Effector CD8-positive, alpha-beta T cell (primary cell): ENCODE measurements around the gene ANKRD40.
"Not testable (repeated sequence)": the region's sequence is repeated elsewhere in the genome, so short reads cannot be mapped to it uniquely, and the experiment has no call there.

Source experiments
- DNase-seq: peaks from one replicate; lab custom pipeline; 2025; lab: John Stamatoyannopoulos, UW

The ANKRD40 gene

DNA sequence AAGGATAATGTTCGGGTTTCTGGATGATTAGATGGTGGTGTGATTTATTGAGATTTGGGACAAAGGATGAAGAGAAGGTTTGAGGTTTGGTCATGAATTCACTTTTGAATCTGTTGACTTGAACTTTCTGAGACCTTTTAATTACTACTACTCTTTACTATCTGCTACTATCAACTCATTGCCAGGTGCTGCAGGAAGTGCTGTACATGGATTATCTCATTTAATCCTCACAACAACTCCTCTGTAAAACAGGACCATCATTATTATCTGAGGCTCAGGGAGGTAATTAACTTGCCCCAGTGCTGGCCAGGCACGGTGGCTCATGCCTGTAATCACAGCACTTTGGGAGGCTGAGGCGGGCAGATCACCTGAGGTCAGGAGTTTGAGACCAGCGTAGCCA is 2.9 kb upstream of the ANKRD40 start:
- no peak for DNase-seq

DNA sequence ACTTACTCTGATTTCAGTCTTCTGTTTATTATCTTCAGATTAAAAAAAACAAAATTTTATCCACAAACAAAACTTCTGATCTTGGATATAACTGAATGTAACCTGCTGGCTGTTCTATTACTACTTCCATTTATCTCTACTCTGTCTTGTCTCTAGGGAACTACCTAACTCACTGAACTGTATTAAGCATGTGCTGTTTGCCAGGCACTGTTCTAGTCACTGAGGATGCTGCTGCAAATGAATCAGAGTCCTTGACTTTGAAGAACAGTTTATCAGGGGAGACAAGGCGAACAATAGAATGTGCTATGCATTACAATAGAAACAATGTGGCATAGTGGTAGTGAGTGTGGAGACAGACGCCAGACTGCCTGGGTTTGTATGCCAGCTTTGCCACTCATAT is 2.3 kb upstream of the ANKRD40 start:
- DNase-seq: no peak

DNA sequence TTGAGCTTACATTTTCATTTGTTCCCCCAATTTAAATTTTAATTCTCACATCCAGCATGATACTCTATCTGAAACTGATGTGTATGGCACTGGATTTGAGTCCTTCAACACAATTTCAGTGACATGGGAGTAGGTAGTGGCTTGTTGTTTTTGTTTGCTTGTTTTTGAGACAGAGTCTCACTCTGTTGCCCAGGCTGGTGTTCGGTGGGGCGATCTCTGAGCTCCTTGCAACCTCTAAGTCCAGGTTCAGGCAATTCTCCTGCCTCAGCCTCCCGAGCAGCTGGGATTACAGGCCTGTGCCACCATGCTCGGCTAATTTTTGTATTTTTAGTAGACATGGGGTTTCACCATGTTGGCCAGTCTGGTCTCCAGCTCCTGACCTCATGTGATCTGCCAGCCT is 1.3 kb upstream of the ANKRD40 start:
- DNase-seq: not testable (repeated sequence)

DNA sequence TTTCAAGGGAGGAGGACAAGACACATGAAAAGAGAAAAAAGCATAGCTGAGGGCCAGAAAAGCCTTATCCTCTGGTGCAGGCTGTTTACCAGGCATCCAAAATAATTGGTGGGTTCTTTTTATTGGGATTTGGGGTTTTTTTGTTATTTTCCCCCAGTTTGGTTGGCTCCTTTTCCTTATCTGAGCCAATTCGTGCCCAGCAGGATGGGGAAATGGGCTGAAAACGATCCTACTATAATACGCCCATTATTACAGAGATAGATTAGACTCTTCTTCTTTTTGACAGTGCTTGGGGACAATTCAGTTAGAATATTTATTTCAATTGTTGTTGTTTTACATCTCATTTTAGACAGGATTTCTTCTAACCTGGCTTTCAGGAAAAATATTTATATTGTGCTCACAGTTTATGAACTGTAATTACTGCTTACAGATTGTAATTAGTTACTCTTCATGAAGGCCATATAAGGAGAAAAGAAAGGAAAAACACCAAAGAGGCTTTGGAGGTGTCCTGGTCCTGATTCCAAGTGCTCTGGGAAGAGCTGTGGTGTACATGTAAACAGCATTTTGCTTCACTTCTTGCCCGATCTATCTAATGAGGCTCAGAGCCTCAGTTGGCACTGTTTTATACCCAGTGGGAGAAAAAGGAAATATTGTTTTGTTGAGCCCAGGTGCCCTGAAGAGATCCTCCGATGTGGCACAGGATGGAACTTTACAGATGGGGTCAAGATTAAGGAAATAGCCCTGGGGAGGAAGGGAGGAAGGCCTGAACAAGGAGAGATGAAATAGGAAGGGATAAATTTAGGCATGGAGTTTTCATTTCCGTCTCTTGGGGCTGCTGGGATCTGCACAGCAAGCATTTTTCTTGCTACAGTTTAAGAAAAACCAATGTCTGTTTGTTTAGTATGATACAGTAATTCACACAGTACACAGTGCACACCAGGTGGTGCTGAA is 611 bp upstream of the ANKRD40 start:
- DNase-seq: no peak

DNA sequence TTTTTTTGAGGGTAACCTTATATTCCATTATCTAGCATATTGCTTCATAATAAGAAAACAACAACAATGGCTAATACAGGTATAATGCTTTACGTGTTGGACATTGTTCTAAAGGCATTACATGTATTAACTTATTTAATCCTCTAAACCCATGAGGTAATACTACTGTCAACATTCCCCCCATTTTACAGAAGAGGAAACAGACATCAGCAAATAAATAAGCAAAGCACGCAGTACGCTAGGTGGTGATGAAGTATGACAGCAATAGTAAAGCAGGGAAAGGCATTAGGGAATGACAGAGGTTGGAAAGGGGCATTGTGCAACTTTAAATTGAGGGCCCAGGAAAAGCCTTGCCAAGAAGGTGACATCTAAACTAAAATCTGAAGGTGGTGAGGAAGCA is 4.6 kb downstream of the ANKRD40 start:
- DNase-seq: no peak

DNA sequence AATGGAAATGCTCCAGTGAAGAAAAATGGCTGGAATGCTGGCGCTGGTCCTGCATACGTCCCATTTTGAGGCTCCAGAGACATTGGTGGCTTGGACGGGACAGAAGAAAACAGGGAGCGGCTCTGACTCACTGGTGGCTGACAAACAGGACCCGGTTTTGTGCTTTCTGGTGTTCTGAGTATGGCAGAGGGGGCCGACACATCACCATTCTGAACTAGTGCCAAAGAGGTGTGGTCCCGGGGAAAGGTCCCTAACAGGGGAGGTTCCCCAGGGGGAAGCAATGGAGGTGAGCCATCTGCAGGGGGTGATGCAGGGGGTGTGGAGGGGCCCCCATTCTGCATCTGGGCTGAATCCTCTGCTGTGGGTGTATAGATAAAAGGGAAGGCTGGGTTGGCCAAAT is 8.3 kb downstream of the ANKRD40 start:
- DNase-seq: no peak

DNA sequence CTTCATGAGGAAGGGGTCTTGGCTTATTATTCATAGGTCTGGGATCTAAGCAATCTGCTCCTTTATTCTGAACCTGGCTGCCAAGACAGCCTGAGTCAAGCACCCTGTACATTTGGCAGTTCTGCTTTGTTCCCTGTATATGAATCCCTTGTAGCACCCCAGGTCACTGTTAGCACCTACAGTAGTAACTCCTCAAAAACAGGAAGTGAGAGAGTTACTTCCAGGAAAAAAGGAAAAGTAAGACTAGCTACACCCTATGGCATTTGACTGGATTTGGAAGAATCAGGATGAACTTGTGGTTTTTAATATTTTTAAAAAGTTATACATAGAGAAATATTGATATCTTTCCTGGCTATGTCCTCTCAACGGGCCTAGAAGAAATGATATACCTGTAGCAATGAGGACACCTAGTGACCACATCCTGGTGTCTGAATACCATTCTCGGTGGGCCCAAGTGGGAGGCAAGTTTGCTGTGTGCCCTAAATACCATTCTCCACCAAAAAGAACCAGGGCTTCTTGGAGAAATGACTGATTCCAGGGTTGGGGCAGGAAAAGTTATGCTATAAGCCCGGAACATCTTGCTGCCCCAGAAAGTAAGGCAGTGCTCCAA is 9.9 kb downstream of the ANKRD40 start:
- DNase-seq: no peak

DNA sequence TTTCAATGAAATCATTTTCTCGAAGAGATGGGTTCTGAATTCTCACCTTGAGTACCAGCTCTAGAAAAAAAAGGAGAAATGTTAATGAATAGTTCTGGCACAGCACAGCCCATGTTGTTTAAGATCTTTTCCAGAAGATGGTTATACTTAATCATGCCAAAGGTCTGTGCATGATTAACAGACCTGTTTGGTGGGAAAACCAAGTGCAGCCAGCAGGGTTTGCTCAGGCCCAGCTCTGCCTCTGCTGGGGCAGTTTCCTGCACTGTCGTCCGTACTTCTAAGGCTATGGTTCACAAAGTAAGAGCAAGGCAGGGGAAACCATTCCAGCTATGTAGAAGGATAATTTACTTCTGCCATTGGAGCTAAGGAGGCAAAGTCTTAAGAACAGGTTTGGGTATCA is 10.7 kb downstream of the ANKRD40 start:
- no peak for DNase-seq

DNA sequence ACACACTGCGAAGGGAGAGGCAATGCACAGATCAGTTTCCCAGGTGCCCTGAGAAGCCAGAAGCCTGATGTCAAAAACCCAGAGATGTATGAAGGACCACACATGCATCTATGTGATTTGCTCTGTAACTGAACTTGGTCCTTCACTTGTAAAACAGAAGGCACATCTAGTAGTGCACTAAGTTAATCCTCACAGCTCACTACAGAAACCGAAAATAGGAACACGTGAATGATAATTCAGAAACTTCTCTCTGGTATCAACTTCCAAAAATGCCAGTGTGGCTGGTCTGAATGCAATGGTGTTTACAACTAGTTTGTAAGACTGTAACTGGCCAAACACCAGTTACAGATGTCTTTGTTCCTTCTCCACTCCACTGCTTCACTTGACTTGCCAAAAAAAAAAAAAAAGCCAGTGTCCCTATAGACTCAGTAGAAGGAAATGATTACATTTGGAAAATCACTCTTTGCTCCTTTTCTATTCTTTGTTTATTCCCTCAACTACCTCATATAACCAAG is 11.3 kb downstream of the ANKRD40 start:
- no peak for DNase-seq

DNA sequence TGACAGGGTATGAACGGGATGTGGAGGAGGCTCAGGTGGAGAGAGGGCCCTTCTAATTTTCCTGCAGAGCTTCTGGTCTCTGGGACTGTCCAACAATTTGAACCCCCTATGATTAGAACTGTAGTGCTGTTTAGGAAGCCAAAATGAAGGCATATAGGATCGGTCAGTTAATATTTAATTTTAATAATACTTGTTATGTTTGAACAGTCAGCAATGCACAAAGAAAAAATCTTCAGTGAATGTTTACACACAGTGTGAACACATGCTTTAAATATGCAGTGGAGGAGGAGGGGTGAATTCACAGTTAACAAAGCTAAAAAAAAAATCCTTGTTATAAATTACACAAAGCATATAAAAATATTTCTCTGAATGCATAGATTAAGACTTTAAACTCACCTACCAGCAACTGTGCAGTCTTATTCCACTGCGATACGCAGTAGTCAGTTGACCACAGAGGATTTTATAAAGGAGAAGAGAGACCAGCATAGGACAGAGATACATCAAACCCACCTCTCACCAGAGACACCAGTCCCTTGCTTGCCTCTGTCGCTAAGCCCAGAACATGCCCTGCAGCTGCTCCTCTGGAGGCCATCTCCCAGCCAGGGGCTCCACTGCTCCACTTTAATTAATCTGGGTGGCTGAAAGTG is 14.6 kb downstream of the ANKRD40 start:
- DNase-seq: no peak

DNA sequence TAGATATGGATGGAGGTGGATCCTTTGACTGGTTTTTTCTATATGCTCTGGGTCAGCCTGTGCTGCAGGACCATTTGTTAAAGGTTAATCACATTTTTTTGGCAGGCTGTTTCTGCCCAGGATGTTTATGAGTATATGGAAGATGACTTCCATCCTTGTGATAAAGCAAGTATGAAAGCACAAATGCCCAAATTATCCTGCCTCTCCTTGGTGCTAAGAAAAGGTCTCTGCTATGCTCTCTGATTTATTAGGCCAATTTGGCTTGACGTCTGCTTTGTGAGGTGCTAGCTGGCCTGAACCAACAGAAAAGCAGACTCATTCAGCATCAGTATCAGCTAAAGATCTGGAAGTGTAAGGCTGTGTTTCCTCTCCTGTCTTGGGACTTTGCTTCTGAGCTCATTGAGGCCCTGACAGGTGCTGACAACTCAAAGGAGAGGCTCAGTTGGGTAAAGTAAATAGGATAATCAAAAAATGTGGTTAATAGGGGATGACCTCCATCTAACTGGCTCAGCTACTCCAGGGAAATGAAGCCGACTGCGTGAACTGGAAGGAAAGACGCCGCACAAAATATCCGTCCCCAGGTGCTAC is 15.2 kb downstream of the ANKRD40 start:
- DNase-seq: no peak

DNA sequence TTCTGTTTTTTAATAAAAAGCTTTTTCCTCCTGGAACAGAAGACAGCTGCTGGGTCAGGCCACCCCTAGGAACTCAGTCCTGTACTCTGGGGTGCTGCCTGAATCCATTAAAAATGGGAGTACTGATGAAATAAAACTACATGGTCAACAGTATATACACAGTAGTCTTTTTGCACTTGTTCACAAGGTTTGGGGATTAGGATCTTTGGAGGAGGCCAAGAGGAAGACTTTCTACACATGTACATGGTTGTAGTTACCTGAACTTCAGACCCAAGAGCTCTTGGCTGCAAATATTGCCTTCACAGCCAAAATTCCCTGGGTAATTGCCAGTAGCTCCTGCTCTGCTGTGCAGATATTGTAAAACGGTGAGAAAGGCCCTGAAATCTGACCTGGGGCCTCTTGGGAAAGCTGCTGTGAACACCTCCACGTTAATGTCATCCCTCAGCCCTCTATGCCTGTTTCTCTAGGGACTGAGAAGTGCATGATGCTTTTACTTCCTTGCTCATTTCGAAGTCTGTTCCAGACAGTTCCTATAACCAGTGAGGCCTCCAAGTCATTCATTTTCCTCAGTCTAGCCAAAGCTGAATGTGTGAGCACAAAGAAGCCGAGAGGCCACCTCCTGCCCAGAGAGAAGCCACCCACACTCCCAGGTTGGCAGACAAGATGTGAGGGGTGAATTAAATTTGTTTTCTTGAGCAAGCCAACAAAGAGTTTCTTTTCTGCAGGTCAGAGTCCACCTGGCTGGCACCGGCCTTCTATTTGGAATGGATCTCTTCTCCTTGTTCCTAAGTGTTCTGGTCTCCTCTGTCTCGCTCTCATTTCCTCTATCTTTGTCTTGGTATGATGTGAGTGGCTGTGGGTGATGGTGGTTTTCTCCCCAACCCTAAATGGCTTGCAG is 15.9 kb downstream of the ANKRD40 start:
- DNase-seq: no peak

DNA sequence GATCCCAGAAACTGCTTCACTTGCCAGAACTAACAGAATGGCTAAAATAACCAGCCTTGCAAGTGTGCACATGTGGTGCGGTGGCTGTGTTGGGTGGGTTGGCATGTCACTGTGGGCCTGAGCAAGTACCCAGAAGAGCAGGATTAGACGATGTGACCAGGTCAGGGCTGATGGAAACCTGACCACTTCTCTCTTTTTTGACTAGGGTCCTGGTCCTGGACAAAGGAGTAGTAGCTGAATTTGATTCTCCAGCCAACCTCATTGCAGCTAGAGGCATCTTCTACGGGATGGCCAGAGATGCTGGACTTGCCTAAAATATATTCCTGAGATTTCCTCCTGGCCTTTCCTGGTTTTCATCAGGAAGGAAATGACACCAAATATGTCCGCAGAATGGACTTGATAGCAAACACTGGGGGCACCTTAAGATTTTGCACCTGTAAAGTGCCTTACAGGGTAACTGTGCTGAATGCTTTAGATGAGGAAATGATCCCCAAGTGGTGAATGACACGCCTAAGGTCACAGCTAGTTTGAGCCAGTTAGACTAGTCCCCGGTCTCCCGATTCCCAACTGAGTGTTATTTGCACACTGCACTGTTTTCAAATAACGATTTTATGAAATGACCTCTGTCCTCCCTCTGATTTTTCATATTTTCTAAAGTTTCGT is 16.7 kb downstream of the ANKRD40 start:
- DNase-seq: no peak

DNA sequence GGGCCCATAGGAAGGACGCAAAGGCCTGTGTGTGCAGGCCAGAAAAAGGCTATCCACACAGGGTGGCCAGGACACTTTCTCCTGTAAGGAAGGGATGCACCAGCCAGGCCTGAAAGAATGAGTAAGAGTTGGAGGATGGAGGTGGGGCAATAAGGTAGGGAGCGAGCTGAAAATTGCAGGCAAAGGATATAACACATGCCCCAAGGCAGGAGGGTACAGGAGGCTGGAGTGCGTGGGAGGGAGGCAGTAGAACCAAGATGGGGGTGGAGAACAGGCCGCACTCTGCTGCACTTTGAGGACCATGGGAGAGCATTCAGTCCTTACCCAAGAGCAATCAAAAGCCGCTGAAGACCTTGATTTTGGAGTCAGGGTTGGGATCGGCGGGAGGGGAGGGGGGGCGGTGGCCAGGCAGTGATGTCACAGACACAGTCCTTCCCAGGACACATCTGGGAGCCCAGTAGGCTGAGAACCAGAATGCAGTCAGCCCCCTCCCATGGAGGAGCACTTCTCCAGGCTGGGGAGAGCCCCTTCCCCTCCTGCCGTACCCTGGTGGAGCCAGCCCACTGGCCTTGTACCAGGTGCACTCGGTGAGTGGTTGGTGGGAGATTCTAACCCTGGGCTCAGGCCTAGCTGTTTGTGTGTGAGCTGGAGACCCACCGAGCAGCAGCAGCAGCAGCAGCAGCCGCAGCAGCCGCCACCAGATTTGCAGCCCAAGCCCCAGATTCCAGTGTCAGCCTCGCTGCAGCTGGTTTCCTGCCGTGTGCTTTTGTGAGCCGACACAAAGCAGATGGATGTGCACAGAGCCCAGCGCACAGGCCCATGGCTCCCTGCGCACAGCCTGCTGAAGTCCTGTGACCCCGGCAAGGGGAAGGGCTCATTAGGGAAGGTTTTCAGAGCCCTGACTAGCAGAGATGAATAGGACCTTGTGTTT is 17.5 kb downstream of the ANKRD40 start:
- no peak for DNase-seq

DNA sequence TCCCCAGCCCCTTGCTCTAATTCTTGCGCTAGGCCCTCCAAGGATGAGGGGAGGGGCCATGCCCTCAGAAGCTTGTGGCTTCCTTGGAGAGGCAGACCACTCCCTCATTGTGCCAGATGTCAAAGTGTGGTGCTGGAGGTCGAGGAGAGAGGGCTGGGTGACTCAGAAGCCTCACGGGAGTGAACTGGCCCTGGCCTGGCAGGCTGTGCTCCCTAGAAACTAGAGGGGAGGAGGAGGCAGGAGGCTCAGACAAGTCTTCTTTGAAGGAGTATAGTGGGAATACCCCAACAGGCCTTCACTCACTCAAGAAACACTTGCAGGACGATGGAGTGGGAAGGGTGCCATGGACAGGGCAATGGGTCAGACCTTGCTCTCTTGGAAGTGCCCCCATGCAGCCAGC is 18.5 kb downstream of the ANKRD40 start:
- DNase-seq: no peak

DNA sequence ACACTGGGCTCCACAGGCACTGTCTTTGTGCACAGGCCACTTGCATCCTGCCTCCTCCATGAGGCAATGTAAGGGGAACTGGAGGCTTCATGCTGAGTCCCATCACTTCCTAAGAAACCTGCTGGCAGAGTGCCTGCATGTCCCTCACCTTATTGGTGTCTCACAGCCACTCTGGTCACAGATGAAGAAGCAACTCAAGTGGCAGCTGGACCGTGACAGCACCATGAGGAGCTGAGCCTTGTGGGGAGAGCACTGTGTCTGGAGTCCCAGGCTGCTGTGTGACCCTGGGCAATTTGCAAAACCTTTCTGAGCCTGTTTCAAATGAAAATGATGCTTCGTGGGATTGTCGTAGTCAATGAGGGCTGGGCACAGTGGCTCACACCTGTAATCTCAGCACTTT is 19.5 kb downstream of the ANKRD40 start:
- no peak for DNase-seq

DNA sequence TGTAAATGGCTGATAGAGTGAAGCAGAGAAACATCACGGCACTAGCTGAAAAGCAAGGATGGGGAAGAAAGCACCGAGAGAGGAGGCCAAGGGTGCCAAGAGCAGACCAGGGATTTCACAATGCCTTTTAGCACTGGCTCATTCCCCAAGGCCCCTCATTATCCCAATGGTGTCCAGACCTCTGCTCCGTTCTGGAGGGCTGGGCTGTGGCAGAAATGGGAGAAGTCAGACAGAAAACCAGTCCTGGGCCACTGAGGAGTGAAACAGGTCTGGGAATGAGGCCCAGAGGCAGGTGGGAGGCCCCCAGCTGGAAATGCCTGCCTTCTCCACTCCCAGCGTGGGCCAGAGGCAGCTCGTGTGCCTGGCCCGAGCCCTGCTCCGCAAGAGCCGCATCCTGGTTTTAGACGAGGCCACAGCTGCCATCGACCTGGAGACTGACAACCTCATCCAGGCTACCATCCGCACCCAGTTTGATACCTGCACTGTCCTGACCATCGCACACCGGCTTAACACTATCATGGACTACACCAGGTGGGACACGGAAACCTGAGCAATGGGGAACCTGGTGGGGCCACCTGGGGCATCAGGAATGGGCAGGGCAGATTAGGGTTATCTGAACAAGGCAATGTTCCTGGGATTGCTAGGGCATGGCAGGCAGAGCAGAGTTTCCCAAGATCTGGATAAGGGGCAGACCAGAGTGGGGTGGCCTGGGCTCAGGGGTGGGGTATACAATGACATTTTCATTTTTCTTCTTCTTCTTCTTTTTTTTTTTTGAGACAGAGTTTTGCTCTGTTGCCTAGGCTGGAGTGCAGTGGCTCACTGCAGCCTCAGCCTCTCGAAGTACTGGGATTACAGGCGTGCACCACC is 20.3 kb downstream of the ANKRD40 start:
- DNase-seq: no peak

DNA sequence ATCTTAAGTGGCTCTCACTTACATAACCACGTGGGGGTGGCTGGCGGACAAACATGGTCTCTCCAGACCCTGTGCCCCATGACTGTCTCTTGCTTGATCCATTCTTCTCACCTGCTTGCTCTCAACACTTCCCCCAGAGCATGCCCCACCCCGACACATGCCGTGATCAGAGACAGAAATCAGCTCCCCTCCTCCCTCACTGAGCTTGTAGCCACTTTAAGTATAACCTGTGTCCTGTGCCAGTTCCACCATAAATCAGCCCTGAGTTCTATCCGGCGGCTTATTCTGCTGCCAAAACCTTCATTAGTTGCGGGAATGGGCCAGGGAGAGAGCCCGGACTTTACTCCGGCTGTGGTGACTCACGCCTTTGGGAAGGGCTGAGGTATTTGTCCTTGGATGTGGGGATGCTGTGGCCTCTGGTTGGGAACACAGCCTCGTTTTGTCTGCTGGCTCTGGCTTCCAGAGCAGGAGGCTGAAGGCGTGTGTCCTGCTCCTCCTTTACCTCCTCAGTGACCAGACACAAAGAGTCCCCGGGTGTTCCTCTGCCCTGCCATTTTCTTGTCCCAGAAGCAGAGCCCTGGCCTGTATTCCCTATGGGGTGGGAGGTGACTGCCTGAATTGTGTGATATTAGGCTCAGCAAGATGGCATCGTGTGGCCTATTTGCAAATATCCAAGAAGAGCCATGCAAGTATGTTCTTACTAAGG is 21.1 kb downstream of the ANKRD40 start:
- no peak for DNase-seq
